Fibroblast of the conjunctiva (primary cell): Measurements from ENCODE around the gene LYST.
A peak's percentile ranks its signal among the peaks of the same experiment; 100 is the strongest.
"Not testable (repeated sequence)": the region's sequence is repeated elsewhere in the genome, so short reads cannot be mapped to it uniquely, and the experiment has no call there.

Experiments
- DNase-seq: peaks from one replicate; pipeline ENCODE4 v3.0.0-alpha.2; 2010; ENCODE audit warnings: low read depth

LYST gene

GRCh38 chr1:235635938-235636662 is 230.6 kb downstream of the LYST start:
- DNase-seq, result no peak

DNA sequence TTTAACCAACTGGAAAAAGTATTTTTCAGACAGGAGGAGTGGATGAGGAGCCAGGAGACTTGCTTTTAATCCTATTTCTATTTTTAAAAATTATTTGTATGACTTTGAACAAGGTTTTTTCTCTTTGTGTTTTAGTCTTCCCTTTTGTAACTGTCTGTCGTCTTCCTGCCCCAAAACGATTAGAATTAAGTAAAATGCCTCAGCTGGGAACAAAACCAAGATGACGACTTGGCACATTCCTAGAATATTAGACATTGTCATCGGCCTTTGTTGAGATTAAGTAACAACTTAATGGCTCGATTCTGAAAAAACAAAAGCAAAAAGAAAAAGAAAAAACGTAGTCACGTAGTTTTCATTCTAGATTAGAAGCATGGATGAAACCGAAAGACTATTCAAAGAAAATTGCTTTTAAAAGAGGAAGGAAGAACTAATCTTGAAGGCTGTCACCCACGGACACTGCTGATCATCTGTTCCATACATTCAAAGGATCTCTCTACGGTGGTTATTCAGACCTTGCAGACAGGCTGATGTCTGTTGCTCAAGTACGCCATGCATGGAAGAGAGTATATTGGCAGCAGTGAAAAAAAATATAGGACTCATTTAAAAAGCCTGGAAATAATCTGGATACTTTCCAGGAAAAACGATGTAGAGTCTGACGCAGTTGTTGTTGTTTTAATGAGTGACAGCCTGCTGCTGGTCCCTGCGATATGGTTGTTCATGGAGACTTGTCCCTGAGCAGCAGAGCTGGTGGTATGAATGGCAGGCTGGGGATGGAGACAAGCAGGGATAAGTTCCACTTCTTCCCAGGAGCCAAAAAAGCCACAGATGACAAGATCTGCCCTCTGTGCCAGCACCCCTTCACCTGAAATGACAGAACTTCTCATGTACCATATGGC is 234.0 kb downstream of the LYST start:
- peak; percentile 8 for DNase-seq

DNA sequence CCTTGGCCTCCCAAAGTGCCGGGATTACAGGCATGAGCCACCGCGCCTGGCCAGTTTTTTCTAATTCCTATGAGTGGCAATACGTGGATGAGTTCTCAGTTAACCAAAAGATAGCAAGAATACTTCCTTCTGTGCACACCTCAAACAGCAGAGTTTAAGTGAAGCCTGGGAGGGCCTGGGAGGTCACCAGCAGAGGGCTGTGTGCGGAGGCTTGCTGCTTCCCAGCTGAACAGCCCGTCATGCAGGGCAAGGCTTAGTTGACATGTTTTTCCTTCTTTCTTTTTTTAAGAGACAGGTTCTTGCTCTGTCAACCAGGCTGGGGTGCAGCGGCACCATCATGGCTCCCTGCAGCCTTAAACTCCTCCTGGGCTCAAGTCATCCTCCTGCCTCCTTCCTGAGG is 234.9 kb downstream of the LYST start:
- no peak for DNase-seq

DNA sequence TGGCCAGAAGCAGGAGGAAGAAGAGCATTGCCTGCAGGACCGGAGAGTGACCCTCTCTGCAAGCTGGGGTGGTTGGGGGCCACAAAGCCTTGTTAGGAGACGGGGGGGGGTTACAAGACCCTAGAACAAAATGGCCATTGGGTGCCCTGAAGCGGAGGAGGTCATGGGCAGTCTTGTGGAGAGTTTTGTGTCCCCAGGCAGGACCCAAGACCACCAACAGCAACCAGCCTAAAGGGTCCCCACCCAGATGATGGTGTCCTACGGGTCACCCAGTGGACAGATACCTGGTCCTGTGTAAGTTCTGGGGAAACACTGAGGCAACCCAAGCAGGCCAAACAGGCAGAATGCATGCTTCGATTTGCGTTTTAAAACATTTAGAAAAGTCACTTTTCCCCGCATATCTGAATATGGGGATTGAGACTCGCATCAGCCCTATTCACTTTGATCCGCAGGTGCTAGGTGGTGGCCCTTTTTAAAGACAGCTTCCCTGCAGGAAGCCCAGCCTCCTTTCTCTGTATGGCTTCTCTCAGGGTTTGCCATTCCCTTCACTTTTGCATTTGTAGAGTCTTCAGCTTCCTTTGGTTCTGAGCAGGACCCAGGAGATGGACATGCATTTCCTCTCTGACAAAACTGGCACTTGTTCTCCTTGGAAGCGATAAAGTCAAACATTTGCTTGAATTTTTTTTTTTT is 238.2 kb downstream of the LYST start:
- no peak for DNase-seq

DNA sequence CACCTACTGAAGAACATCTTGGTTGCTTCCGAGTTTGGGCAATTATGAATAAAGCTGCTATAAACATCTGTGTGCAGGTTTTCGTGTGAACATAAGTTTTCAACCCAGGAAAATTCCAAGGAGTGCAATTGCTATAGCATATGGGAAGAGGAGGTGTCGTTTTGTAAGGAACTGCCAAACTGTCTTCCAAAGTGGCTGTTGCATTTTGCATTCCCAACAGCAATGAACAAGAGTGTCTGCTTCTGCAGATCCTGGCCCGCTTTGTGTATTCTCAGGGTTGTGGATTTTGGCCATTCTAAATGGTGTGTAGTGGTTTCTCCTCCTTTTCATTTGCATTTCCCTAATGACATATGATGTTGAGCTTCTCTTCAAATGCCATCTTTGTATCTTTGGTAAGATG is 240.9 kb downstream of the LYST start:
- no peak for DNase-seq

- DNase-seq, result no peak
Observed at GRCh38 chr1:235625340-235625739, 241.4 kb downstream of the LYST start.

DNA sequence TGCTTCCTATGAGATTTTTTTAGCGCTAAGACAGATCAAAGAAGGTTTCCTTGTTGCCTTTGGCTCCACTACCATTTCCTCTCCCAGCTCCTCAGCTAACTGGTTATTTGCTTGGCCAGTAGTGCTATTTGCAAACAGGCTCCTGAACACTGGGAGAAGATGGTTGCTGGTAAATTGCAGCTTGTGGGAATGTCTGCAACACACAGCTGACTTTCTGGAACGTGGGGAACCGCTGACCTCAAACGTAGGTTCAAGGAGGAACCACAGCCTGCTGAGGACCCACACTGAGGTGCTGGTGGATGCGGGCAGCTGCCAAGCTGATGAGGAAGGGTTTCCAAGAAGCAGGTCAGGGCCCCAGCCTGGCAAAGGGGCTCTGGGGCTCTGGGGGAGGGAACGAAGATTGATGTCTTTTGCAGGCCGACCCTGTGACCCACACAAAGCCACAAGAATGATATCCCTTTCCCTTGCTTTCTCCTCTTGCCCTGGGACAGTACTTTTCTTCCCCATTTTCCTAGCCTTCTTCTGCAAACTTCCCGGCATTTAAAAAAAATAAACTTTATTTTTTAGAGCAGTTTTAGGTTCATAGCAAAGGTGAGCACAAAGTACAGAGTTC is 241.9 kb downstream of the LYST start:
- no peak for DNase-seq

- no peak for DNase-seq
Observed at GRCh38 chr1:235622936-235623779, 243.5 kb downstream of the LYST start.

GRCh38 chr1:235619149-235619548 is 247.6 kb downstream of the LYST start:
- not testable (repeated sequence) for DNase-seq

DNA sequence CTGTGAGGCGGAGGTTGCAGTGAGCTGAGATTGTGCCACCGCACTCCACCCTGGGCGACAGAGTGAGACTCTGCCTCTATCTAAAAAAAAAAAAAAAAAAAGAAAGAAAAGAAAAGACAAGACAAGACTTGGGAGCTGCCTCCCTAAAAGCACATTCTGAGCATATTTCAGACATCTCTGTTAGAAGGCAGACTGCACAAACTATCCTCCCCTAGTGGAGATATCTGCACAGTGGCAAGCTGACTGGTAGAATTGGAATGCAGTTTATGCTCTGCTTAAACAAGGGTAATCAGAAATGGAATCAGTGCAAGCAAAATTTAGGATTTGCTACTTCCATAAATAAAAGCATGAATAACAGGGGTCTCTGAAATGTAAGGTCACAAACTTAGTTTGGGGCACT is 248.9 kb downstream of the LYST start:
- DNase-seq, result no peak

DNA sequence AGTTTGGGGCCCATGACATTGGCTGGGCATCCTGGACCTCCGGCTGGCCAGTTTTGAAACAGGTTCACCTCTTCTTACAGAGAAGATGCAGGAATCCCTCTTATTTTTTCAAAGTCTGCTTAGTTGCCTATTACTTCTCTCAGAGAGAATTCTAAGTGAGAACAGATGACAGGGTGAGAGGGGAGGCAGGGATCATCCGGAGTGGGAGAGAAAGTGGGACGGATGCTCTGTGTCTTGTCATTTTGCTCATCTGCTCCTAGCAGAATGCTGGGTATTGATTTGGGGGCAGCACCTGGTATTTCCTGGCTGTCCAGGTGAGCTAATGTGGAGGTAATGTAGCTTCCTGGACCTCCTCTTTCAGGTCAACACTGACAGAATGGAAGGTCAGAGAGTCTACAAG is 249.6 kb downstream of the LYST start:
- no peak for DNase-seq

DNA sequence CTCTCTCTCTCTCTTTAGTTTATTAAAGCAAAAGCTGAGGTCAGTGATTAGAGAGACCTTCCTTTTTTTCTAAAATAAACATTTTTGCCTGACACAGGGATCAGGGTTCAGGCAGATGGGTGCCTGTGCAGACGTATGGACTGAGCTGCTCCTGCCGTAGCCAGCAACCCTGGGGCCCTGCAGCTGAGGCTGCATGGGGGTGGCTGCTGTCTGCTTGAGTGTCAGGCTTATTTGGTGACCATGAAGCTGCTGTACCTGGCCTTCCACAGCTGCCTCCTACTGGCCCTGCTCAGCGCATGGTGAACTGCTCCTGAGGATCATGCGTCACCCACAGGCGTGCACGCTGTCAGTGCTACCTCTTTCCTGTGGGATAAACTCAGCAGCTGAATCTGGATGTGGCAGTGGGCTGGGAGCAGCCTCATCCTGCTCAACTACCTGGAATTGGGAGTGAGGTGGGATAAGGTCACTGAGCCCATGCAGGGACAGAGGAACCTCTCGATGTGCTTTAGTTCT is 252.2 kb downstream of the LYST start:
- no peak for DNase-seq

GRCh38 chr1:235613602-235614001 is 253.1 kb downstream of the LYST start:
- no peak for DNase-seq

DNA sequence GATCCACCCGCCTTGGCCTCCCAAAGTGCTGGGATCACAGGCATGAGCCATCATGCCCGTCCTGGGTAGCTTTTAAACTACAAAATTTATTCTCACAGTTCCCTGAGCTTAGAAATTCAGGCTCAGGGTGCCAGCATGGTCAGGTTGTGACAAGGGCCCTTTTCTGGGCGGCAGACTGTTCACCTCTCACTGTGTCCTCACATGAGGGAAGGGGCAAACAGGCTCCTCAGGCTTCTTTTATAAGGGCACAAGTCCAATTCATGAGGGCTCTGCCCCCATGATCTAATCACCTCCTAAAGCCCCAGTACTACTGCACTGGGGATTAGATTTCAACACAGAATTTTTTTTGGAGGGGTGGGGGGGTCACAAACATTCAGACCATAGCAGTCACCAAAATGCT is 253.9 kb downstream of the LYST start:
- no peak for DNase-seq
